ENCODE measurements around the gene LENEP. TPM values are rescaled to one million over a fixed set of nuclear protein-coding genes. Genes with fewer than 3 reads are reported as not detected.
A peak's percentile ranks its signal among the peaks of the same experiment; 100 is the strongest.

Gene LENEP
- total RNA-seq, 1 experiment from 2014 or later = 0.50 TPM

GRCh38 chr1:155003227-155003765 lies 9.9 kb downstream of the LENEP start:
- no peaks in the 10 kb centered on the region for H3K9me3 ChIP-seq
- Mint-ChIP-seq H3K4me3 (ENCODE audit: unreplicated experiment) (peak overlapping the region; percentile 96), H3K36me3 (ENCODE audit: insufficient read depth, unreplicated experiment) (peaks cover 47% of the 10 kb centered on the region), H3K9me3 (ENCODE audit: unreplicated experiment) (no peaks in the 10 kb centered on the region), H3K27me3 (ENCODE audit: insufficient read depth, unreplicated experiment) (no peaks in the 10 kb centered on the region), H3K4me1 (ENCODE audit: low read depth, unreplicated experiment) (peaks cover 23% of the 10 kb centered on the region), H3K27ac (ENCODE audit: unreplicated experiment) (peak overlapping the region; percentile 88)
- no peaks in the 10 kb centered on the region for H3K27me3 ChIP-seq (replicated peaks; ENCODE audit: control insufficient read depth, insufficient read depth, low read length)
- no TSS peak for BruUV-seq (replicated peaks)
- POLR2A ChIA-PET = interaction anchor here (1.0 to 2.3 kb wide), 5 partner anchors 20 to 47 kb away, joined by 3 to 7 read pairs (median 5); partner anchors contain the start of gene FLAD1
- peaks cover 4% of the 10 kb centered on the region for H3K36me3 ChIP-seq (ENCODE audit: control insufficient read depth, insufficient read depth, low read length)
- H3K4me1 ChIP-seq = peaks cover 39% of the 10 kb centered on the region
- peak in 1 of 2 experiments; percentile 42 for DNase-seq
- TF ChIP-seq, protein P1, sequence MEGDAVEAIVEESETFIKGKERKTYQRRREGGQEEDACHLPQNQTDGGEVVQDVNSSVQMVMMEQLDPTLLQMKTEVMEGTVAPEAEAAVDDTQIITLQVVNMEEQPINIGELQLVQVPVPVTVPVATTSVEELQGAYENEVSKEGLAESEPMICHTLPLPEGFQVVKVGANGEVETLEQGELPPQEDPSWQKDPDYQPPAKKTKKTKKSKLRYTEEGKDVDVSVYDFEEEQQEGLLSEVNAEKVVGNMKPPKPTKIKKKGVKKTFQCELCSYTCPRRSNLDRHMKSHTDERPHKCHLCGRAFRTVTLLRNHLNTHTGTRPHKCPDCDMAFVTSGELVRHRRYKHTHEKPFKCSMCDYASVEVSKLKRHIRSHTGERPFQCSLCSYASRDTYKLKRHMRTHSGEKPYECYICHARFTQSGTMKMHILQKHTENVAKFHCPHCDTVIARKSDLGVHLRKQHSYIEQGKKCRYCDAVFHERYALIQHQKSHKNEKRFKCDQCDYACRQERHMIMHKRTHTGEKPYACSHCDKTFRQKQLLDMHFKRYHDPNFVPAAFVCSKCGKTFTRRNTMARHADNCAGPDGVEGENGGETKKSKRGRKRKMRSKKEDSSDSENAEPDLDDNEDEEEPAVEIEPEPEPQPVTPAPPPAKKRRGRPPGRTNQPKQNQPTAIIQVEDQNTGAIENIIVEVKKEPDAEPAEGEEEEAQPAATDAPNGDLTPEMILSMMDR (IDR thresholded peaks at IDR 0.05; ENCODE audit: insufficient read depth in 1 of 2, low read depth in 1 of 2, low read length in 1 of 2, severe bottlenecking in 1 of 2, unreplicated experiment in 1 of 2) = no peak
- intact Hi-C loops (cut with micrococcal nuclease; ENCODE audit: unreplicated experiment) = loop anchor here (5.0 kb wide), 2 partner anchors 79 to 124 kb away; partner anchors contain the start of gene EFNA1
- H3K4me3 ChIP-seq (ENCODE audit: low read depth, low read length) = peak overlapping the region; percentile 98
- CTCF ChIA-PET = interaction anchor here (0.5 to 3.2 kb wide), 4 partner anchors 14 to 82 kb away, joined by 3 to 16 read pairs (median 4); no protein-coding TSS in a partner anchor

GRCh38 chr1:155003766-155004351 lies 10.5 kb downstream of the LENEP start:
- Mint-ChIP-seq H3K36me3 (ENCODE audit: insufficient read depth, unreplicated experiment) (peaks cover 49% of the 10 kb centered on the region), H3K4me1 (ENCODE audit: low read depth, unreplicated experiment) (peaks cover 20% of the 10 kb centered on the region), H3K4me3 (ENCODE audit: unreplicated experiment) (peak overlapping the region; percentile 96), H3K27me3 (ENCODE audit: insufficient read depth, unreplicated experiment) (no peaks in the 10 kb centered on the region), H3K9me3 (ENCODE audit: unreplicated experiment) (no peaks in the 10 kb centered on the region), H3K27ac (ENCODE audit: unreplicated experiment) (peak overlapping the region; percentile 88)
- TF ChIP-seq, protein P1 (IDR thresholded peaks at IDR 0.05; ENCODE audit: insufficient read depth in 1 of 2, low read depth in 1 of 2, low read length in 1 of 2, severe bottlenecking in 1 of 2, unreplicated experiment in 1 of 2) = no peak
- peaks cover 4% of the 10 kb centered on the region for H3K36me3 ChIP-seq (ENCODE audit: control insufficient read depth, insufficient read depth, low read length)
- BruUV-seq (replicated peaks) = no TSS peak
- no peaks in the 10 kb centered on the region for H3K27me3 ChIP-seq (replicated peaks; ENCODE audit: control insufficient read depth, insufficient read depth, low read length)
- intact Hi-C loops (cut with micrococcal nuclease; ENCODE audit: unreplicated experiment) = loop anchor here (5.0 kb wide), 2 partner anchors 78 to 123 kb away; partner anchors contain the start of gene EFNA1
- DNase-seq = peak; percentile 58 to 76
- POLR2A ChIA-PET = interaction anchor here (1.0 to 2.3 kb wide), 2 partner anchors 30 to 47 kb away, joined by 3 to 7 read pairs; no protein-coding TSS in a partner anchor
- H3K9me3 ChIP-seq = no peaks in the 10 kb centered on the region
- CTCF ChIA-PET = interaction anchor here (0.5 to 3.2 kb wide), 3 partner anchors 14 to 23 kb away, joined by 5 to 16 read pairs (median 7); no protein-coding TSS in a partner anchor
- peaks cover 43% of the 10 kb centered on the region for H3K4me1 ChIP-seq
- H3K4me3 ChIP-seq (ENCODE audit: low read depth, low read length) = peak overlapping the region; percentile 98

DNA sequence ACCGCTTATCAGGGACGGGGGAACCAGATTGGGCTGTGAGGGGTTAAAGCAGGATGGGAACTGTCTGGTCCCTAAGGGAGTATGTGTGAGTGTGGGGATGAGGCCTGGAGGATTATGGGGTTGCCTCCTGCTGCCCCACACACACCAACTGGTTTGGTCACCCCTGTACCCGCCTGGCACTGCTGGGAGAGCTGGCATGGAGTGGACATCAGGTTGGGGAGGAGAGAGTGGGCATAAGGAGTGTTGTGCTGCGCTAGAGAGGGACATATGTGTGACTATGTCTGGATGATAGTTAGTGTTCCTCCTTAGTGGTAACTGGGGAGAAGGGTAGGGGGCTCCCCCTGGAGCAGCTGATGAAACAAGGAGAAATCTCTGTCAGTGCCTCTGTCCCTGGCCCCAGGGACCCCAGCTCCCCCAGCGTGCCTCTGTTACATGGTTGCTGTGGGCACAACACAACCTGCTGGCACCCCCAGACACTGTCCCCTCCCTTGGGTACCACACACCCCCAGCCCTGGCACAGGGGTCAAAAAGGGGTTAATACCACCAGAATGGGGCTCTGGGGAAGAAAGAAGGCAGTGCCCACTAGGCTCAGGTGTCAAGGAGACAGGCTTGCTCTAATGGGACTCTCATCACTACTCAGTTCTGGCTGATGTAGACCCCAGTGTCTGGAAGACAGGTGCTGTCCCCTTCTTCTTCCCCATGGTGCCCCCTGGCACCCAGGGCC lies 11.1 kb downstream of the LENEP start:
- H3K4me3 ChIP-seq (ENCODE audit: low read depth, low read length) = peak overlapping the region; percentile 98
- Mint-ChIP-seq H3K27me3 (ENCODE audit: insufficient read depth, unreplicated experiment) (no peaks in the 10 kb centered on the region), H3K4me1 (ENCODE audit: low read depth, unreplicated experiment) (peaks cover 18% of the 10 kb centered on the region), H3K9me3 (ENCODE audit: unreplicated experiment) (no peaks in the 10 kb centered on the region), H3K27ac (ENCODE audit: unreplicated experiment) (peak overlapping the region; percentile 88), H3K36me3 (ENCODE audit: insufficient read depth, unreplicated experiment) (peaks cover 47% of the 10 kb centered on the region), H3K4me3 (ENCODE audit: unreplicated experiment) (peak overlapping the region; percentile 96)
- ChIA-PET POLR2A (no interaction called here), CTCF (interaction anchor here (3.2 kb wide), 1 partner anchor 13 kb away, joined by 16 read pairs; no protein-coding TSS in a partner anchor)
- TF ChIP-seq, protein P1 (IDR thresholded peaks at IDR 0.05; ENCODE audit: insufficient read depth in 1 of 2, low read depth in 1 of 2, low read length in 1 of 2, severe bottlenecking in 1 of 2, unreplicated experiment in 1 of 2) = no peak
- H3K9me3 ChIP-seq = no peaks in the 10 kb centered on the region
- peaks cover 4% of the 10 kb centered on the region for H3K36me3 ChIP-seq (ENCODE audit: control insufficient read depth, insufficient read depth, low read length)
- H3K4me1 ChIP-seq = peaks cover 45% of the 10 kb centered on the region
- intact Hi-C loops (cut with micrococcal nuclease; ENCODE audit: unreplicated experiment) = loop anchor here (5.0 kb wide), 2 partner anchors 78 to 123 kb away; partner anchors contain the start of gene EFNA1
- BruUV-seq (replicated peaks) = TSS peak; percentile 5
- no peaks in the 10 kb centered on the region for H3K27me3 ChIP-seq (replicated peaks; ENCODE audit: control insufficient read depth, insufficient read depth, low read length)
- no peak for DNase-seq

Measured in Caco-2 (cell line).